H1 (cell line): ENCODE measurements around the gene KCNQ2. TPM values are rescaled to one million over a fixed set of nuclear protein-coding genes. Genes with fewer than 3 reads are reported as not detected.

Experiments used
- CTCF ChIA-PET: fragments of 300-600 bp; sonication (Branson Sonifier 250); formaldehyde crosslinking; loops from one replicate; lab custom pipeline; 2021; ENCODE audit not compliant: partially characterized antibody; lab: Charles Lee
- POLR2A ChIA-PET: fragments of 300-600 bp; sonication (Branson Sonifier 250); formaldehyde crosslinking; loops from one replicate; lab custom pipeline; 2021; ENCODE audit warnings: inconsistent platforms; ENCODE audit not compliant: partially characterized antibody; lab: Charles Lee
- DNase-seq, 2 experiments: peaks; one replicate each; pipeline versions ENCODE4 v3.0.0 to v3.0.0-alpha.2; 2010 to 2022; ENCODE audit warnings: low spot score in 2 of 2, low read depth in 1 of 2, mixed read lengths in 1 of 2
- FAIRE-seq: peaks from 2 replicates; lab custom pipeline; 2011; peaks lifted over from hg19 to GRCh38; lab: Jason Lieb, UNC
- H2AFZ ChIP-seq: 2 replicates; pipeline ENCODE4 v1.8.1; 2012; ENCODE audit warnings: low read length, inconsistent platforms
- H2AK5ac ChIP-seq: 2 replicates; pipeline ENCODE4 v1.6.1; 2013; ENCODE audit warnings: low read depth, low read length
- H2BK120ac ChIP-seq: replicated peaks from 2 replicates; pipeline ENCODE3; 2013; ENCODE audit warnings: low read depth, low read length, inconsistent platforms
- H2BK12ac ChIP-seq: 2 replicates; pipeline ENCODE4 v1.6.1; 2013; ENCODE audit warnings: low read depth, low read length
- H2BK15ac ChIP-seq: 2 replicates; pipeline ENCODE4 v1.6.1; 2013; ENCODE audit warnings: low read length
- H2BK20ac ChIP-seq: 2 replicates; pipeline ENCODE4 v1.6.1; 2013; ENCODE audit warnings: low read length
- H2BK5ac ChIP-seq: 2 replicates; pipeline ENCODE4 v1.6.1; 2013; ENCODE audit warnings: low read depth, low read length
- H3K14ac ChIP-seq: 2 replicates; pipeline ENCODE4 v1.6.1; 2013; ENCODE audit warnings: inconsistent platforms; ENCODE audit not compliant: insufficient read length
- H3K18ac ChIP-seq: 2 replicates; pipeline ENCODE4 v1.6.1; 2013; ENCODE audit warnings: low read length; ENCODE audit errors: extremely low read depth
- H3K23ac ChIP-seq: 2 replicates; pipeline ENCODE4 v1.6.1; 2013; ENCODE audit warnings: inconsistent platforms; ENCODE audit not compliant: insufficient read length
- H3K23me2 ChIP-seq: 2 replicates; pipeline ENCODE4 v1.6.1; 2013; ENCODE audit warnings: low read depth, low read length
- H3K27ac ChIP-seq: 2 replicates; pipeline ENCODE4 v1.6.1; 2011; ENCODE audit warnings: low read depth, low read length, inconsistent platforms
- H3K27me3 ChIP-seq, 4 experiments: replicated peaks in 1 of 4; 1 replicate in 1 of 4; 2 replicates in 3 of 4; pipeline versions ENCODE4 v1.6.1 to v1.8.1; 2011 to 2013; ENCODE audit warnings: low read length in 3 of 4, mild to moderate bottlenecking in 3 of 4, inconsistent platforms in 2 of 4, mixed read lengths in 2 of 4, moderate library complexity in 1 of 4; ENCODE audit not compliant: control insufficient read depth in 3 of 4, insufficient read depth in 3 of 4; ENCODE audit errors: extremely low read depth in 1 of 4
- H3K36me3 ChIP-seq, 4 experiments: 2 replicates each; pipeline versions ENCODE4 v1.6.1 to v1.8.1; 2011 to 2013; ENCODE audit warnings: mild to moderate bottlenecking in 4 of 4, low read length in 3 of 4, moderate library complexity in 2 of 4, control low read depth in 1 of 4, inconsistent platforms in 1 of 4; ENCODE audit not compliant: insufficient read depth in 4 of 4, control insufficient read depth in 2 of 4
- H3K4ac ChIP-seq: replicated peaks from 2 replicates; pipeline ENCODE3; 2013; ENCODE audit warnings: low read length, low read depth, mixed read lengths, inconsistent platforms; ENCODE audit not compliant: insufficient read length
- H3K4me1 ChIP-seq, 4 experiments: replicated peaks in 1 of 4; 1 replicate in 1 of 4; 2 replicates in 3 of 4; pipeline versions ENCODE4 v1.6.1 to v1.8.1; 2011 to 2013; ENCODE audit warnings: low read length in 3 of 4, inconsistent platforms in 2 of 4, mixed read lengths in 1 of 4; ENCODE audit not compliant: insufficient read depth in 4 of 4, control insufficient read depth in 3 of 4
- H3K4me2 ChIP-seq, 2 experiments: 2 replicates each; pipeline versions ENCODE4 v1.6.1 to v1.8.1; 2011 to 2013; ENCODE audit warnings: low read depth in 2 of 2, low read length in 2 of 2, control low read depth in 1 of 2, inconsistent platforms in 1 of 2, mild to moderate bottlenecking in 1 of 2; ENCODE audit not compliant: insufficient read depth in 1 of 2
- H3K4me3 ChIP-seq, 4 experiments: fragments of 200-600, 300-600 bp in 1 of 4; sonication (generic), shearing (Covaris generic), sonication (Bioruptor Twin) in 1 of 4; 2 replicates each; pipeline versions ENCODE4 v1.5.1 to v1.8.1; 2011 to 2016; ENCODE audit warnings: low read length in 4 of 4, low read depth in 3 of 4, control low read depth in 2 of 4, inconsistent platforms in 2 of 4, mild to moderate bottlenecking in 2 of 4, mixed read lengths in 1 of 4, moderate library complexity in 1 of 4; ENCODE audit not compliant: insufficient read depth in 2 of 4; ENCODE audit errors: extremely low read depth in 1 of 4
- H3K56ac ChIP-seq: replicated peaks from 2 replicates; pipeline ENCODE3; 2013; ENCODE audit warnings: low read depth, mild to moderate bottlenecking, mixed read lengths, low read length, inconsistent platforms; ENCODE audit not compliant: insufficient read length
- H3K79me1 ChIP-seq: 2 replicates; pipeline ENCODE4 v1.6.1; 2013; ENCODE audit warnings: low read depth, low read length, control low read depth
- H3K79me2 ChIP-seq, 2 experiments: 2 replicates each; pipeline versions ENCODE4 v1.6.1 to v1.8.1; 2012 to 2013; ENCODE audit warnings: low read length in 2 of 2, mild to moderate bottlenecking in 2 of 2, inconsistent platforms in 1 of 2; ENCODE audit not compliant: insufficient read depth in 2 of 2, control insufficient read depth in 1 of 2
- H3K9ac ChIP-seq, 4 experiments: replicated peaks in 1 of 4; 1 replicate in 1 of 4; 2 replicates in 3 of 4; pipeline versions ENCODE4 v1.6.1 to v1.8.1; 2011 to 2013; ENCODE audit warnings: low read depth in 3 of 4, low read length in 3 of 4, control low read depth in 2 of 4, mild to moderate bottlenecking in 2 of 4, moderate library complexity in 2 of 4, inconsistent platforms in 1 of 4; ENCODE audit errors: extremely low read depth in 1 of 4
- H3K9me3 ChIP-seq, 2 experiments: 2 replicates each; pipeline versions ENCODE4 v1.6.1 to v1.8.1; 2012 to 2013; ENCODE audit warnings: mild to moderate bottlenecking in 2 of 2, moderate library complexity in 2 of 2, control low read depth in 1 of 2, inconsistent platforms in 1 of 2, low read depth in 1 of 2, low read length in 1 of 2, mixed read lengths in 1 of 2; ENCODE audit not compliant: insufficient read depth in 2 of 2
- H4K20me1 ChIP-seq, 2 experiments: replicated peaks in 1 of 2; 2 replicates each; pipeline versions ENCODE3 to v1.8.1; 2011 to 2013; ENCODE audit warnings: inconsistent platforms in 2 of 2, low read length in 2 of 2, mild to moderate bottlenecking in 1 of 2; ENCODE audit not compliant: insufficient read depth in 2 of 2, control insufficient read depth in 1 of 2
- H4K5ac ChIP-seq: 2 replicates; pipeline ENCODE4 v1.6.1; 2013; ENCODE audit warnings: low read length, low read depth, mixed read lengths, inconsistent platforms; ENCODE audit not compliant: insufficient read length
- H4K8ac ChIP-seq: 2 replicates; pipeline ENCODE4 v1.8.0; 2013; ENCODE audit warnings: mild to moderate bottlenecking, moderate library complexity, low read length, inconsistent platforms; ENCODE audit not compliant: insufficient read depth; ENCODE audit errors: extremely low read depth
- H4K91ac ChIP-seq: replicated peaks from 2 replicates; pipeline ENCODE3; 2013; ENCODE audit warnings: low read length, mixed read lengths, inconsistent platforms; ENCODE audit not compliant: insufficient read length
- BRCA1 ChIP-seq: IDR thresholded peaks from 2 replicates; pipeline ENCODE4 v1.6.1; 2012; ENCODE audit warnings: low read depth, low read length, improper control_type of control experiment
- CBX8 ChIP-seq: fragments of 300-800, 300-1000 bp; sonication (generic); IDR thresholded peaks from 2 replicates; pipeline ENCODE4 v1.7.1; 2016; ENCODE audit warnings: low read depth, low read length, borderline replicate concordance
- CHD2 ChIP-seq: IDR thresholded peaks from 2 replicates; pipeline ENCODE4 v1.6.1; 2012; ENCODE audit warnings: low read length, improper control_type of control experiment
- CREB1 ChIP-seq: IDR thresholded peaks from 2 replicates; pipeline ENCODE4 v1.6.1; 2012; ENCODE audit warnings: inconsistent platforms
- KDM5A ChIP-seq: fragments of 200-600 bp; IDR thresholded peaks from 2 replicates; pipeline ENCODE4 v1.7.1; 2012; ENCODE audit warnings: mild to moderate bottlenecking, low read length, inconsistent platforms, mixed read lengths
- MAFK ChIP-seq: IDR thresholded peaks from 2 replicates; pipeline ENCODE4 v1.6.1; 2012; ENCODE audit warnings: low read depth, mild to moderate bottlenecking, improper control_type of control experiment, low read length
- PHF8 ChIP-seq: fragments of 200-600 bp; sonication (generic); conservative IDR thresholded peaks from 2 replicates; pipeline ENCODE4 v1.7.1; 2012; ENCODE audit warnings: low read depth, mild to moderate bottlenecking, inconsistent platforms, low read length, moderate library complexity
- POLR2AphosphoS5 ChIP-seq: IDR thresholded peaks from 2 replicates; pipeline ENCODE4 v1.6.1; 2011; ENCODE audit warnings: low read depth, low read length
- RNF2 ChIP-seq: fragments of 200-900, 300-1000 bp; sonication (generic); IDR thresholded peaks from 2 replicates; pipeline ENCODE4 v1.7.1; 2016; ENCODE audit warnings: borderline replicate concordance, low read depth, mild to moderate bottlenecking, antibody characterized with exemption, low read length; ENCODE audit not compliant: poor library complexity, severe bottlenecking; ENCODE audit errors: missing control alignments
- SAP30 ChIP-seq: fragments of 300-600 bp; sonication (generic); IDR thresholded peaks from 2 replicates; pipeline ENCODE4 v1.7.1; 2012; ENCODE audit warnings: low read length, moderate library complexity, mild to moderate bottlenecking, inconsistent platforms; ENCODE audit not compliant: insufficient read depth, insufficient replicate concordance
- SP1 ChIP-seq: IDR thresholded peaks from 2 replicates; pipeline ENCODE4 v1.6.1; 2011; ENCODE audit warnings: low read depth, low read length
- YY1 ChIP-seq: IDR thresholded peaks from 2 replicates; pipeline ENCODE4 v1.6.1; 2011; ENCODE audit warnings: low read depth, mild to moderate bottlenecking, low read length
- WGBS, 2 experiments: shearing (Covaris generic) in 1 of 2; methylation state at CpG; one replicate each; pipeline versions ENCODE4 v1.1.6 to v1.1.7; 2013 to 2015; ENCODE audit warnings: low lambda C conversion rate in 2 of 2, mixed read lengths in 2 of 2, inconsistent platforms in 1 of 2, low coverage in 1 of 2, missing lambda C conversion rate in 1 of 2; ENCODE audit not compliant: insufficient replicate concordance in 2 of 2, insufficient coverage in 1 of 2, insufficient read length in 1 of 2; ENCODE audit errors: extremely low coverage in 1 of 2, missing lambda C conversion rate in 1 of 2; 5-methylcytosine and 5-hydroxymethylcytosine counted together
- polyA plus RNA-seq, 7 experiments: library from polyadenylated mRNA; depleted of rRNA in 3 of 7; stranded (reverse) in 5 of 7; unstranded in 2 of 7; fragments of >200 nt in 5 of 7; fragments of 200-250 nt in 2 of 7; gene quantifications; 1 replicate in 5 of 7; 2 replicates in 1 of 7; 4 replicates in 1 of 7; pipeline versions ENCODE4 v1.2.1 to v1.2.3, GENCODE V29; 2011 to 2013; ENCODE audit warnings: missing spikeins in 2 of 7, mixed read lengths in 2 of 7
- total RNA-seq: library from RNA; stranded (reverse); fragmentation: NEBNext Ultra II Directional; extraction: Animal tissue kit (Norgen Biotek cat#: 25700); gene quantifications from 2 replicates; pipeline ENCODE4 v1.2.1, GENCODE V29; 2021

KCNQ2 gene
- total and polyA plus RNA-seq, 2 of the 8 experiments (the other 6 are each of a cell fraction or from before 2014, with no cell fraction given) = 82.6 to 243 TPM

GRCh38 chr20:63459070-63459380 lies 13.4 kb downstream of the KCNQ2 start:
- DNase-seq = no peak
- Histone ChIP-seq H2BK5ac (0 out of 2 replicates have a peak overlapping the region, but pooled peaks have one; percentile 12), H3K18ac (no peak overlapping the region), H4K91ac (no peak overlapping the region), H2BK12ac (no peak overlapping the region; the same call in 1 of the 2 replicates), H3K23ac (no peak overlapping the region), H4K5ac (no peak overlapping the region), H3K36me3 (peaks cover 0 to 5% (median 0%) of the 10 kb centered on the region in 4 experiments; a peak in 1 of 8 replicates), H3K56ac (no peak overlapping the region), H3K79me1 (peaks cover 43% of the 10 kb centered on the region), H3K79me2 (peaks cover 0 to 61% of the 10 kb centered on the region in 2 experiments; a peak in 3 of 4 replicates), H4K8ac (no peak overlapping the region; the same call in 1 of the 2 replicates), H2AK5ac (no peak overlapping the region), H3K4ac (no peak overlapping the region), H3K27ac (no peak overlapping the region), H3K14ac (no peak overlapping the region), H3K27me3 (no peaks in the 10 kb centered on the region), H2BK15ac (no peak overlapping the region), H3K4me1 (peaks cover 0 to 16% (median 12%) of the 10 kb centered on the region in 4 experiments; a peak in 5 of 7 replicates), H3K23me2 (no peaks in the 10 kb centered on the region), H3K9me3 (no peaks in the 10 kb centered on the region), H2BK20ac (no peak overlapping the region), H2AFZ (no peak overlapping the region), H3K4me3 (no peak overlapping the region), H3K4me2 (no peak overlapping the region), H4K20me1 (peaks cover 24 to 41% of the 10 kb centered on the region in 2 experiments), H2BK120ac (no peak overlapping the region), H3K9ac (no peak overlapping the region)
- POLR2A ChIA-PET = no interaction called here
- no peak for TF ChIP-seq POLR2AphosphoS5
- TF ChIP-seq SP1 = no peak
- TF ChIP-seq KDM5A = no peak
- no peak for TF ChIP-seq CBX8
- TF ChIP-seq BRCA1 = no peak
- TF ChIP-seq PHF8 = no peak
- no peak for TF ChIP-seq CHD2
- TF ChIP-seq YY1 = no peak
- no peak for TF ChIP-seq SAP30
- TF ChIP-seq CREB1 = no peak
- no peak for TF ChIP-seq RNF2
- no peak for TF ChIP-seq MAFK
- WGBS, 2 experiments = 91% methylated on average over 17 of the region's 17 CpGs; no CpG with 5 or more reads in 1 of the 2 experiments
- CTCF ChIA-PET = interaction anchor here (0.6 kb wide), 1 partner anchor 79 kb away, joined by 3 read pairs; no protein-coding TSS in a partner anchor
- FAIRE-seq = no peak
